ENCODE measurements around the gene BCL6.

The BCL6 gene

DNA sequence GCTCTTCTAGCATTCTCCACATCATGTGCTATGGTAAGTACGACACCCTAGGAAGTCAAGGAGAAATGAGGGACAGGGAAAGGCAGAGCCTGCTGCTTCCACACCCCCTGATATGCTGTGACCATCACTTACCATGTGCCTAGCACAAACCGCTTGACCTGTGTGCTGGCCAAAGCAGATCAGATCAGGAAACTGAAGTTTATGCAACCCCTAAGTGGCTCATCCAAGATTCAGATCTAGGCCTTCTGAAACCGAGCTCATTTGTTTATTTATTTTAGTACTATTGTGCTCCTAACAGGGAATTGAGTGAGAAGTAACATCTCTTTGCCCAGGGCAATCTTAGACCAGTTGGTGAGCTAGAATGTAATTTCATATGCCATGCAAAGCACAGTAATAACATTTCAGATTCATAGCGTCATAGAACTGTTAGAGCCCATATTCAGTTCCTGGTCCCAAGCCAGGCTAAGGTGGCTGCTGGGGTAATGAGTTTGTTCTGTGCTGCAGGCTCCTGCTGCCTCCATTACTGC, 42.7 kb downstream of the BCL6 start, which contains the start of gene RTP2:
Gene RTP2 (minus strand): TSS at position 51 of the 527 bp plus-strand sequence. CDS start 429 bp downstream, outside the sequence.
- no peaks in the 10 kb centered on the region for H3K4me1 ChIP-seq (ENCODE audit: control insufficient read depth, low read length)
- no peaks in the 10 kb centered on the region for H3K9me3 ChIP-seq (ENCODE audit: control insufficient read depth, insufficient read depth, low read length)
- no peak for TF ChIP-seq EZH2phosphoT487 (IDR thresholded peaks at IDR 0.05; ENCODE audit: borderline replicate concordance, low read length)
- TF ChIP-seq, protein P1, sequence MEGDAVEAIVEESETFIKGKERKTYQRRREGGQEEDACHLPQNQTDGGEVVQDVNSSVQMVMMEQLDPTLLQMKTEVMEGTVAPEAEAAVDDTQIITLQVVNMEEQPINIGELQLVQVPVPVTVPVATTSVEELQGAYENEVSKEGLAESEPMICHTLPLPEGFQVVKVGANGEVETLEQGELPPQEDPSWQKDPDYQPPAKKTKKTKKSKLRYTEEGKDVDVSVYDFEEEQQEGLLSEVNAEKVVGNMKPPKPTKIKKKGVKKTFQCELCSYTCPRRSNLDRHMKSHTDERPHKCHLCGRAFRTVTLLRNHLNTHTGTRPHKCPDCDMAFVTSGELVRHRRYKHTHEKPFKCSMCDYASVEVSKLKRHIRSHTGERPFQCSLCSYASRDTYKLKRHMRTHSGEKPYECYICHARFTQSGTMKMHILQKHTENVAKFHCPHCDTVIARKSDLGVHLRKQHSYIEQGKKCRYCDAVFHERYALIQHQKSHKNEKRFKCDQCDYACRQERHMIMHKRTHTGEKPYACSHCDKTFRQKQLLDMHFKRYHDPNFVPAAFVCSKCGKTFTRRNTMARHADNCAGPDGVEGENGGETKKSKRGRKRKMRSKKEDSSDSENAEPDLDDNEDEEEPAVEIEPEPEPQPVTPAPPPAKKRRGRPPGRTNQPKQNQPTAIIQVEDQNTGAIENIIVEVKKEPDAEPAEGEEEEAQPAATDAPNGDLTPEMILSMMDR (IDR thresholded peaks at IDR 0.05; ENCODE audit: low read depth, low read length, poor library complexity, severe bottlenecking), result no peak
- H3K4me2 ChIP-seq (ENCODE audit: low read length), result no peak within 1 kb of the TSS
- no peaks in the 10 kb centered on the region for H3F3A ChIP-seq (ENCODE audit: control insufficient read depth, insufficient read depth)
- no peaks in the 10 kb centered on the region for H3K79me2 ChIP-seq (ENCODE audit: control insufficient read depth, low read length)
- no peak within 1 kb of the TSS for H3K27ac ChIP-seq (ENCODE audit: low read depth, low read length)
- H4K20me1 ChIP-seq (ENCODE audit: control insufficient read depth, insufficient read depth, low read depth, low read length), result no peaks in the 10 kb centered on the region
- no peaks in the 10 kb centered on the region for H3K36me3 ChIP-seq (ENCODE audit: control insufficient read depth, low read length)
- H3K9me2 ChIP-seq (replicated peaks; ENCODE audit: control insufficient read depth, low read length), result no peaks in the 10 kb centered on the region
- no peak within 1 kb of the TSS for H3K4me3 ChIP-seq (ENCODE audit: low read length)
- H3K27me3 ChIP-seq (ENCODE audit: control insufficient read depth, low read length), result no peaks in the 10 kb centered on the region; the same call in 1 of the 2 replicates

DNA sequence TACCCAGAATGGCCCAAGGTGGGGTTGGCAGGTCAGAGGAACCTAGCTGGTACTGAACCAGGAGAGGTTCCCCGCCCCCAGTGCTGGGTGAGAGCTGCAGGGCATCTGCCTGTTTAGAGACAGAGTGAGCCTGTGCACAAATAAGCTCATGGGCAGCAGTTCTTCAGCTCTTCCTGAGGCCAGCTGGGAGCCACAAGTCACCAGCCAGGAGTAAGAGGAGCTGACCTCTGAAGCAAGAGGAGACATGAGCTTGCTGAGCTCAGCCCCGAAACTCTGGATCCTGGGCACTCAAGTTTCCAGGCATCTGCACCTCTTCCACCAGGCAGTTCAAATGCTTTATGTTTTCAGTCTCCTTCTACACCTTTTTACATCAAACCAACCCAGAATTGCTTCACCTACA, 45.0 kb downstream of the BCL6 start:
- TF ChIP-seq, protein P1 (IDR thresholded peaks at IDR 0.05; ENCODE audit: low read depth, low read length, poor library complexity, severe bottlenecking), result no peak
- TF ChIP-seq EZH2phosphoT487 (IDR thresholded peaks at IDR 0.05; ENCODE audit: borderline replicate concordance, low read length), result no peak
- Histone ChIP-seq H3K36me3 (ENCODE audit: control insufficient read depth, low read length) (no peaks in the 10 kb centered on the region), H3F3A (ENCODE audit: control insufficient read depth, insufficient read depth) (no peaks in the 10 kb centered on the region), H3K27ac (ENCODE audit: low read depth, low read length) (no peak overlapping the region), H3K4me3 (ENCODE audit: low read length) (no peak overlapping the region), H3K27me3 (ENCODE audit: control insufficient read depth, low read length) (peaks cover 7% of the 10 kb centered on the region; the same call in 1 of the 2 replicates), H3K79me2 (ENCODE audit: control insufficient read depth, low read length) (no peaks in the 10 kb centered on the region), H3K9me2 (replicated peaks; ENCODE audit: control insufficient read depth, low read length) (no peaks in the 10 kb centered on the region), H3K4me1 (ENCODE audit: control insufficient read depth, low read length) (no peaks in the 10 kb centered on the region), H4K20me1 (ENCODE audit: control insufficient read depth, insufficient read depth, low read depth, low read length) (no peaks in the 10 kb centered on the region), H3K4me2 (ENCODE audit: low read length) (no peak overlapping the region), H3K9me3 (ENCODE audit: control insufficient read depth, insufficient read depth, low read length) (no peaks in the 10 kb centered on the region)

DNA sequence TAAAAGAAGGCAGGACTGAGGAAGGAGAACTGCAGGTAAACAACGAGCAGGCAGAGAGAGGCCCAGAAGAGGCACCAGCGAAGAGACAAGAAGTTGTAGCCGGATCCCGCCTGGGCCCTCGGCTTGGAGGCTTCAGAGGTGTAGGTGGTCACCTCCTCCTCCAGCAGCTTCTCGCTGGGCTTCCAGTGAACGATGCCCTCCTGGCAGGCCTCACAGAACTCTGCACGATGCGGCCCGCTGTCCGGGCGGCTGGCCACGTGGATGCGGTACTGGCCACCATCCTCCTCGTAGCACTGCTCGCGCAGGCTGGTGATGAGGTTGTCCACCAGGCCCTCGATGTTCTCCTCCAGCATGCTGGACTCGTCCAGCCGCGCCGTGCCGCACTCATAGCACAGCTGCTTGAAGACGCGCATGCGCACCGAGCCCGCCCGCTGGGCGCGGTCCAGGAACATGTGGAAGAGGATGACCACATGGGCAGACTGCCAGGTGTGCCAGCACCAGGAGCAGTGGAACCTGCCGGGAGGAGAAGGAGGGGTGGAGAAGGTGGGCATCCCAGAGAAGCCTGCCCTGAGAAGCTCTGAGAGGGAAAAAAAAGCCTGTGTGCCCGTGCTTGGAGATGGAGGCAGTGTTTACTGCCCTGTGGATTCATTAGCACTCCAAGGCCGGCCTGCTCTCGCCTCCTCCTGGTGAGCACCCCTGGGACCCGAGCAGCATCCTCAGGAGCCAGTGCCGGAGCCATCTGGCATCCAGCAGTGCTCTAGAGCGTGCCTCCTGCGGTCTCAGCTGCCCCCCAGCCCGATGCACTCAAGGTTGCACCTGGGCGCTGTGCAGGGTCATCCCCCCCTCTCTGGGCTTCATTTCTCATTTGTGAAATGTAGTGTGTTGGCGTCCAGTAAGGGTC, 46.5 kb downstream of the BCL6 start:
- no peak overlapping the region for H3K4me3 ChIP-seq (ENCODE audit: low read length)
- no peaks in the 10 kb centered on the region for H3K79me2 ChIP-seq (ENCODE audit: control insufficient read depth, low read length)
- H3K27ac ChIP-seq (ENCODE audit: low read depth, low read length), result no peak overlapping the region
- no peaks in the 10 kb centered on the region for H3K4me1 ChIP-seq (ENCODE audit: control insufficient read depth, low read length)
- TF ChIP-seq, protein P1 (IDR thresholded peaks at IDR 0.05; ENCODE audit: low read depth, low read length, poor library complexity, severe bottlenecking), result no peak
- TF ChIP-seq EZH2phosphoT487 (IDR thresholded peaks at IDR 0.05; ENCODE audit: borderline replicate concordance, low read length), result no peak
- no peaks in the 10 kb centered on the region for H3K36me3 ChIP-seq (ENCODE audit: control insufficient read depth, low read length)
- H3F3A ChIP-seq (ENCODE audit: control insufficient read depth, insufficient read depth), result no peaks in the 10 kb centered on the region
- no peak overlapping the region for H3K4me2 ChIP-seq (ENCODE audit: low read length)
- no peaks in the 10 kb centered on the region for H3K9me3 ChIP-seq (ENCODE audit: control insufficient read depth, insufficient read depth, low read length)
- H3K27me3 ChIP-seq (ENCODE audit: control insufficient read depth, low read length), result peaks cover 15% of the 10 kb centered on the region
- H3K9me2 ChIP-seq (replicated peaks; ENCODE audit: control insufficient read depth, low read length), result no peaks in the 10 kb centered on the region
- H4K20me1 ChIP-seq (ENCODE audit: control insufficient read depth, insufficient read depth, low read depth, low read length), result no peaks in the 10 kb centered on the region
